H9 (cell line): ENCODE results near the gene F11R. TPM values are rescaled to one million over a fixed set of nuclear protein-coding genes. Genes with fewer than 3 reads are reported as not detected.
"Not testable (repeated sequence)": the region's sequence is repeated elsewhere in the genome, so short reads cannot be mapped to it uniquely, and the experiment has no call there.

ENCODE experiments used
- DNase-seq: peaks from one replicate; pipeline ENCODE4 v3.0.0-alpha.2; 2017
- H2AFZ ChIP-seq: one replicate; pipeline ENCODE4 v1.6.1; 2013; ENCODE audit warnings: mild to moderate bottlenecking, low read length, control low read depth, moderate library complexity
- H2AK5ac ChIP-seq: 2 replicates; pipeline ENCODE4 v1.6.1; 2013; ENCODE audit warnings: low read length, control low read depth, mixed read lengths; ENCODE audit not compliant: insufficient read length
- H2BK120ac ChIP-seq: one replicate; pipeline ENCODE4 v1.6.1; 2013; ENCODE audit warnings: low read depth, mild to moderate bottlenecking, low read length, control low read depth, inconsistent platforms; ENCODE audit not compliant: poor library complexity, severe bottlenecking
- H2BK12ac ChIP-seq: 2 replicates; pipeline ENCODE4 v1.6.1; 2013; ENCODE audit warnings: low read length, control low read depth, mixed read lengths, low read depth; ENCODE audit not compliant: insufficient read length
- H2BK15ac ChIP-seq: 2 replicates; pipeline ENCODE4 v1.6.1; 2013; ENCODE audit warnings: low read depth, low read length, control low read depth
- H2BK20ac ChIP-seq: one replicate; pipeline ENCODE4 v1.6.1; 2013; ENCODE audit warnings: low read depth, mild to moderate bottlenecking, low read length, control low read depth, inconsistent platforms; ENCODE audit not compliant: poor library complexity, severe bottlenecking
- H2BK5ac ChIP-seq: 2 replicates; pipeline ENCODE4 v1.6.1; 2013; ENCODE audit warnings: low read length, control low read depth, mixed read lengths; ENCODE audit not compliant: insufficient read length
- H3K14ac ChIP-seq: 2 replicates; pipeline ENCODE4 v1.6.1; 2013; ENCODE audit warnings: low read length, control low read depth; ENCODE audit not compliant: insufficient read depth
- H3K18ac ChIP-seq: 2 replicates; pipeline ENCODE4 v1.6.1; 2013; ENCODE audit warnings: low read depth, mild to moderate bottlenecking, mixed read lengths, low read length, control low read depth; ENCODE audit not compliant: insufficient read length
- H3K23ac ChIP-seq: 2 replicates; pipeline ENCODE4 v1.6.1; 2013; ENCODE audit warnings: low read length, control low read depth, mixed read lengths, low read depth; ENCODE audit not compliant: insufficient read length
- H3K23me2 ChIP-seq: 2 replicates; pipeline ENCODE4 v1.6.1; 2013; ENCODE audit warnings: low read depth, mild to moderate bottlenecking, mixed read lengths, low read length, control low read depth; ENCODE audit not compliant: insufficient read length, poor library complexity, severe bottlenecking
- H3K27ac ChIP-seq: 2 replicates; pipeline ENCODE4 v1.5.1; 2013; ENCODE audit warnings: low read length, control low read depth, mixed read lengths, low read depth; ENCODE audit not compliant: insufficient read length
- H3K27me3 ChIP-seq: 2 replicates; pipeline ENCODE4 v1.6.1; 2013; ENCODE audit warnings: low read length, control low read depth, inconsistent platforms; ENCODE audit not compliant: insufficient read depth
- H3K4ac ChIP-seq: 2 replicates; pipeline ENCODE4 v1.6.1; 2013; ENCODE audit warnings: low read depth, mild to moderate bottlenecking, control low read depth, inconsistent platforms, low read length, moderate library complexity
- H3K4me1 ChIP-seq: 2 replicates; pipeline ENCODE4 v1.6.1; 2013; ENCODE audit warnings: low read length, control low read depth, inconsistent platforms; ENCODE audit not compliant: insufficient read depth
- H3K4me2 ChIP-seq: 2 replicates; pipeline ENCODE4 v1.6.1; 2013; ENCODE audit warnings: low read length, control low read depth, mixed read lengths; ENCODE audit not compliant: insufficient read length, insufficient read depth
- H3K56ac ChIP-seq: 2 replicates; pipeline ENCODE4 v1.6.1; 2013; ENCODE audit warnings: low read depth, mild to moderate bottlenecking, mixed read lengths, low read length, control low read depth; ENCODE audit not compliant: insufficient read length
- H3K79me1 ChIP-seq: 2 replicates; pipeline ENCODE4 v1.6.1; 2013; ENCODE audit warnings: low read depth, mild to moderate bottlenecking, moderate library complexity, low read length, control low read depth, inconsistent platforms; ENCODE audit not compliant: insufficient read depth, poor library complexity, severe bottlenecking
- H3K79me2 ChIP-seq: 2 replicates; pipeline ENCODE4 v1.6.1; 2013; ENCODE audit warnings: low read length, control low read depth, inconsistent platforms; ENCODE audit not compliant: insufficient read depth
- H3K9ac ChIP-seq: 2 replicates; pipeline ENCODE4 v1.6.1; 2013; ENCODE audit warnings: low read length, control low read depth, mixed read lengths; ENCODE audit not compliant: insufficient read length; ENCODE audit errors: extremely low read depth
- H3K9me3 ChIP-seq: one replicate; pipeline ENCODE4 v1.6.1; 2013; ENCODE audit warnings: low read depth, low read length, inconsistent platforms; ENCODE audit not compliant: control insufficient read depth
- H3T11ph ChIP-seq: one replicate; pipeline ENCODE4 v1.6.1; 2013; ENCODE audit warnings: mild to moderate bottlenecking, low read length, control low read depth, inconsistent platforms
- H4K20me1 ChIP-seq: one replicate; pipeline ENCODE4 v1.6.1; 2013; ENCODE audit not compliant: control insufficient read depth, insufficient read length, insufficient read depth
- H4K5ac ChIP-seq: 2 replicates; pipeline ENCODE4 v1.6.1; 2013; ENCODE audit warnings: low read depth, mild to moderate bottlenecking, mixed read lengths, low read length, control low read depth; ENCODE audit not compliant: insufficient read length
- H4K8ac ChIP-seq: replicated peaks from 2 replicates; pipeline ENCODE4 v1.6.1; 2013; ENCODE audit warnings: low read length, control low read depth, mixed read lengths, low read depth; ENCODE audit not compliant: insufficient read length
- H4K91ac ChIP-seq: 2 replicates; pipeline ENCODE4 v1.6.1; 2013; ENCODE audit warnings: low read depth, mild to moderate bottlenecking, moderate library complexity, mixed read lengths, low read length, control low read depth; ENCODE audit not compliant: insufficient read length
- H3K27ac Mint-ChIP-seq, 3 experiments: 2 replicates in 2 of 3; 3 replicates in 1 of 3; pipeline ENCODE4 v1.8.0; 2020 to 2021; ENCODE audit warnings: mixed read lengths in 3 of 3, mild to moderate bottlenecking in 1 of 3, moderate library complexity in 1 of 3
- H3K27me3 Mint-ChIP-seq: 2 replicates; pipeline ENCODE4 v1.8.0; 2021; ENCODE audit warnings: low read depth, mild to moderate bottlenecking, moderate library complexity, mixed read lengths
- H3K36me3 Mint-ChIP-seq, 3 experiments: 2 replicates in 2 of 3; 3 replicates in 1 of 3; pipeline ENCODE4 v1.8.0; 2020 to 2021; ENCODE audit warnings: low read depth in 3 of 3, mixed read lengths in 3 of 3; ENCODE audit not compliant: insufficient read depth in 1 of 3
- H3K4me1 Mint-ChIP-seq, 2 experiments: 2 replicates each; pipeline ENCODE4 v1.8.0; 2020; ENCODE audit warnings: mixed read lengths in 2 of 2
- H3K4me3 Mint-ChIP-seq, 2 experiments: 2 replicates in 1 of 2; 3 replicates in 1 of 2; pipeline ENCODE4 v1.8.0; 2020 to 2021; ENCODE audit warnings: mild to moderate bottlenecking in 2 of 2, mixed read lengths in 2 of 2, moderate library complexity in 1 of 2
- H3K9me3 Mint-ChIP-seq, 2 experiments: 2 replicates in 1 of 2; 3 replicates in 1 of 2; pipeline ENCODE4 v1.8.0; 2020; ENCODE audit warnings: mild to moderate bottlenecking in 2 of 2, mixed read lengths in 2 of 2, moderate library complexity in 1 of 2
- WGBS: extraction: QIAGEN DNeasy Blood & Tissue Kit; methylation state at CpG from one replicate; pipeline ENCODE4 v1.1.7; 2013; ENCODE audit warnings: missing lambda C conversion rate, low lambda C conversion rate, mixed read lengths; ENCODE audit not compliant: insufficient read length; ENCODE audit errors: extremely low coverage; 5-methylcytosine and 5-hydroxymethylcytosine counted together
- total RNA-seq: library from RNA; stranded (reverse); gene quantifications from 2 replicates; pipeline ENCODE4 v1.2.1, GENCODE V29; 2021

Gene F11R
- total RNA-seq, 1 experiment from 2014 or later: 174 TPM

- H3K27ac Mint-ChIP-seq: peak overlapping the region; percentile 85 to 97 (median 97); a peak in 5 of 7 replicates
- peaks cover 7 to 29% (median 27%) of the 10 kb centered on the region in 3 experiments; a peak in 6 of 7 replicates for H3K36me3 Mint-ChIP-seq
- H3K56ac ChIP-seq, H3K27me3 Mint-ChIP-seq, H3K18ac ChIP-seq, H2BK15ac ChIP-seq, H4K91ac ChIP-seq, H3K27ac ChIP-seq, H2AK5ac ChIP-seq, H3K9me3 ChIP-seq, H2AFZ ChIP-seq, H3K27me3 ChIP-seq, H3K4me2 ChIP-seq, H3K23ac ChIP-seq, H4K20me1 ChIP-seq, H3K14ac ChIP-seq, H3T11ph ChIP-seq, H3K9me3 Mint-ChIP-seq, DNase-seq, H2BK20ac ChIP-seq, H3K4ac ChIP-seq, H3K9ac ChIP-seq, H4K8ac ChIP-seq, H3K79me1 ChIP-seq, H3K23me2 ChIP-seq, H2BK5ac ChIP-seq, H2BK120ac ChIP-seq, H4K5ac ChIP-seq, H2BK12ac ChIP-seq: not testable (repeated sequence)
- peak overlapping the region in 1 of 2 experiments; percentile 56; a peak in 1 of 5 replicates for H3K4me3 Mint-ChIP-seq
- peaks cover 53 to 64% of the 10 kb centered on the region in 2 experiments for H3K4me1 Mint-ChIP-seq
- no CpG with 5 or more reads among the region's 1 CpG for WGBS
- Histone ChIP-seq H3K79me2 (peaks cover 50% of the 10 kb centered on the region), H3K4me1 (peaks cover 23% of the 10 kb centered on the region)
Measured at GRCh38 chr1:161016683-161017082, 4.3 kb downstream of the F11R start.
